GM19238 (cell line): Measurements from ENCODE around the gene MEMO1.
"Not testable (repeated sequence)": the region's sequence is repeated elsewhere in the genome, so short reads cannot be mapped to it uniquely, and the experiment has no call there.

Experiments used
- DNase-seq: peaks from one replicate; pipeline ENCODE4 v3.0.0; 2011; ENCODE audit warnings: low spot score; ENCODE audit not compliant: insufficient read length

The MEMO1 gene

DNA sequence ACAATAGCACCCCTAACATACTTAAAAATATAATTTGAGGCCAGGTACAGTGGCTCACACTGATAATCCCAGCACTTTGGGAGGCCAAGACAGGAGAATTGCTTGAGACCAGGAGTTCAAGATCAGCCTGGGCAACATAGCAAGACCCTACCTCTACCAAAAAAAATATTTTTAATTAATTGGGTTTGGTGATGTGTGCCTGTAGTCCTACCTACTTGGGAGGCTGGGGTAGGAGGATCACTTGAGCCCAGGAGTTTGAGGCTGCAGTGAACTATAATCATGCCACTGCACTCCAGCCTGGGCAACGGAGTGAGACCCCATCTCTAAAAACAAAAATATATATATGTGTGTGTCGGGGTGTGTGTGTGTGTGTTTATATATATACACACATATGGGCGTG is 91.3 kb downstream of the MEMO1 start:
- DNase-seq: no peak

DNA sequence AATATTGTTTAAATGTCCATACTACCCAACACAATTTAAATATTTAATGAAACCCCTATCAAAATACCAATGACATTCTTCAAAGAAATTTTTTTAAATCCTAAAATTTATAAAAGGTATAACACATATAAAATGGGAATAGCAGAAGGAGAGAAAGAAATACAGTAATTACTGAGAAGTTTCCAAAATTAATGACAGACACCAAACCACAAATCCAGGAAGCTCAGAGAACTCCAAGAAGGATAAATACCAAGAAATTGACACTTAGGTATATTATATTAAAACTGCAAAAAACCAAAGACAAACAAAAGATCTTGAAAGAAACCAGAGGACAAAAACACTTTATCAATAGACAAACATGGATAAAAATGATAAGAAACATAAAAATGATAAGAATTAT is 101.1 kb downstream of the MEMO1 start:
- DNase-seq: no peak

DNA sequence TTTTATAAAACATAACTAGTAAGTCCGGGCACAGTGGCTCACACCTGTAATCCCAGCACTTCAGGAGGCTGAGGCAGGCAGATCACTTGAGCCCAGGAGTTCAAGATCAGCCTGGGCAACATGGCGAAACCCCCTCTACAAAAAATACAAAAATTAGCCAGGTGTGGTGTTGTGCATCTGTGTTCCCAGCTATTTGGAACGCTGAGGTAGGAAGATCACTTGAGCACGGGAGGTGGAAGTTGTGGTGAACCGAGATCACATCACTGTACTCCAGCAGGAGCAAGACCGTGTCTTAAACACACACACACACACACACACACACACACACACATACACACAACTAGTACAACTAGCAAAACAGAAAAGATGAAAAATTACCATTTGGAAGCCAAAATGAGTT is 103.3 kb downstream of the MEMO1 start:
- not testable (repeated sequence) for DNase-seq

DNA sequence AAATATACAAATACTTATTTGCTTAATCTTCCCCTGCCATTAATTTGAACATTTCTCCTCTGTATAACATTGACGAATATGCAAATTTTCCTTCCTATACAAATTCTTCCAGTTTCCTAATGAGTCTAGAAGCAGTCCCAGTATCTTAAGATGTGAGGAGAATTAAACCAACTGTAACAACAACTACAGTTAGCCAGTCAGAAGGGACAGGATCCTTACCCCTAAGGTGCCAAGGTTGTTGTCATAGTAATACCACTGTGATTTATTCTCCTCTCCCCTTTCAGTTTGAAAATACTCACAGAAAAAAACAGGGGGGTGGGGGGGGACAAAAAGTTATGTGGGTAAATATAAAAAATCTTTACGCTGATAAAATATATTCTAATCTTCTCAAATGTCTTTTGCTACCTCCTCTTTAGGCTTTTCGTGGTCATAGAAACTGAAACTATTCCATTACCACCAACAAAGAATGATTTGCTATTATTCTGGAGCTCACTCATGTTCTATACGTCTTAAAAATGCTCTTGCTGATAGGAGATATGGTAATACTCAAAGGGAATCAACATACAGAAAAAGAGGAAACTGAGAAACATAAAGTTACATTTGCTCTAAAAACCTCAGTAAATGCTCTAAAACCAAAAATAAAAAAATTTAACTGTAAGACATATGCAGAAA is 107.6 kb downstream of the MEMO1 start:
- DNase-seq: no peak

DNA sequence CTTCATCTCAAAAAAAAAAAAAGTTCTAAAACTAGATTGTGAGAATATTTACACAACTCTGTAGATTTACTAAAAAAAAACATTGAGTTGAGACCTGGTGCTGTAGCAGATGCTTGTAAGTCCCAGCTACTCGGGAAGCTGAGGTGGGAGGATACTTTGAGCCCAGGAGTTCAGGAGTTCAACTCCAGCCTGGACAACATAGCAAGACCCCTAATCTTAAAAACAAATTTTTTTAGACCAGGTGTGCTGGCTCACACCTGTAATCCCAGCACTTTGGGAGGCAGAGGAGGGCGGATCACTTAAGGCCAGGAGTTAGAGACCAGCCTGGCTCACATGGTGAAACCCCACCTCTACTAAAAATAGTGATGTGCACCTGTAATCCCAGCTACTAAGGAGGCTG is 108.9 kb downstream of the MEMO1 start:
- no peak for DNase-seq

DNA sequence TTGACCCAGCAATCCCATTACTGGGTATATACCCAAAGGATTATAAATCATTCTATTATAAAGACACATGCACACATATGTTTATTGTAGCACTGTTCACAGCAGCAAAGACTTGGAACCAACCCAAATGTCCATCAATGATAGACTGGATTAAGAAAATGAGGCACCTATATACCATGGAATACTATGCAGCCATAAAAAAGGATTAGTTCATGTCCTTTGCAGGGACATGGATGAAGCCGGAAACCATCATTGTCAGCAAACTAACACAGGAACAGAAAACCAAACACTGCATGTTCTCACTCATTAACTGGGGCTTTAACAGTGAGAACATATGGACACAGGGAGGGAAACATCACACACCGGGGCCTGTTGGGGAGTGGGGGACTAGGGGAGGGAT is 110.7 kb downstream of the MEMO1 start:
- DNase-seq: not testable (repeated sequence)

DNA sequence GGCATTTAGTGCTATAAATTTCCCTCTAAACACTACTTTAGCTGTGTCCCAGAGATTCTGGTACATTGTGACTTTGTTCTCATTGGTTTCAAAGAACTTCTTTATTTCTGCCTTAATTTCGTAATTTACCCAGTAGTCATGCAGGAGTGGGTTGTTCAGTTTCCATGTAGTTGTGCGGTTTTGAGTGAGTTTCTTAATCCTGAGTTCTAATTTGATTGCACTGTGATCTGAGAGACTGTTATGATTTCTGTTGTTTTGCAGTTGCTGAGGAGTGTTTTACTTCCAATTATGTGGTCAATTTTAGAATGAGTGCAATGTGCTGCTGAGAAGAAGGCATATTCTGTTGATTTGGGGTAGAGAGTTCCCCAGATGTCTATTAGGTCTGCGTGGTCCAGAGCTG is 112.5 kb downstream of the MEMO1 start:
- DNase-seq: not testable (repeated sequence)

DNA sequence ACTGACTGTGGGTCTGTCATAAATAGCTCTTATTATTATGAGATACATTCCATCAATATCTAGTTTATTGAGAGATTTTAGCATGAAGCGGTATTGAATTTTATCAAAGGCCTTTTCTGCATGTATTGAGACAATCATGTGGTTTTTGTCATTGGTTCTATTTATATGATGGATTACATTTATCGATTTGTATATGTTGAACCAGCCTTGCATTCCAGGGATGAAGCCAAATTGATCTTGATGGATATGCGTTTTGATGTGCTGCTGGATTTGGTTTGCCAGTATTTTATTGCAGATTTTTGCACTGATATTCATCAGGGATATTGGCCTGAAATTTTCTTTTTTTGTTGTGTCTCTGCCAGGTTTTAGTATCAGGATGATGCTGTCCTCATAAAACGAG is 113.5 kb downstream of the MEMO1 start:
- not testable (repeated sequence) for DNase-seq

DNA sequence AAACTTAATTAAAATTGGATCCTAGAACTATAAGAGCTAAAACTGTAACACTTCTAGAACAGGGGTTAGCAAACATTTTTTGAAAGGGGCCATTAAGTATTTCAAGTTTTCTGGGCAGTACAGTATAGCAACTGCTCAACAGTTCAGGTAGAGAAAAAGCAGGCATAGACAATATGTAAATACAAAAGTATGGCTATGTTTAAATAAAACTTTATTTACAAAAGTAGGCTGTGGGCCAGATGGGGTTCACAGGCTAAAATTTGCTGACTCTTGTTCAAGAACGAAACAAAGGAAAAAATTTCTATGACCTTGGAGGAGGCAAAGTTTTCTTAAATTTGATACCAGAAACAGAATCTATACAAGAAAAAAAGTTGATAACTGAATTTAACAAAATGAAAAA is 114.5 kb downstream of the MEMO1 start:
- no peak for DNase-seq

DNA sequence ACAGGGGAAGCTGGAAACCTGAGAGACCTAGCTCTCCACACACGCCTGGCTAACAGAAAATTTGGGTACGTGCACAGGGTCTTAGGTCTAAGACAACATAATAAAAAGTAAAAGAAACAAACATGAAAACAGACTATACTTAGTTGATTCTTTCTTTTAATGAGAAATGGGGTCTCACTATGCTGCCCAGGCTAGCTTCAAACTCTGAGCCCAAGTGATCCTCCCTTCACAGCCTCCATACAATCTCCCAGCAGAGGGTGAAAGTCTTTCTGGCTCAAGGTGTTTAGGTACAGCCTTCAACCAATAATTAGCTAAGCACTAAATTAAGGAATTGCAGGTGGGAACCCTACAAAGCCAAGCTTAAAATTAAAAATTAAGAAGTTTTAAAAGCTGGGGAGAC is 116.2 kb downstream of the MEMO1 start:
- no peak for DNase-seq

DNA sequence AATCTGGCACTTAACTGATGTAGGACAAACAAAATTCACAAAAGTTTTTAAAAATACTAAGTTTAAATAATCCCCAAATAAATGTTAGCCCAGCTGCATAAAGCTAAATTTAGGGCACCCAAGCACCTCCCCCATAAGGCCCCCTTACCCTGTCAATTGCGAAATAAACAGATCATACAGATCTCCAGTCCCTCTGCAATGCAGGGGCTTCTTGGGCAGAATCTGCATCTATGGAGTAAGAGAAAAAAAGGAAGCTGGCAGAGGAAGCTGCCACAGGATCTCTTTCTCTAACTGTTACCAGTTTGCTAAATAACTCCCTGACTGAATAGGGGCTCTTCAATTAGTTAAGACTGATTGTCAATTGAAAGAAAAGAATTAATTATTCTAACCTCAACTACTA is 117.7 kb downstream of the MEMO1 start:
- no peak for DNase-seq

DNA sequence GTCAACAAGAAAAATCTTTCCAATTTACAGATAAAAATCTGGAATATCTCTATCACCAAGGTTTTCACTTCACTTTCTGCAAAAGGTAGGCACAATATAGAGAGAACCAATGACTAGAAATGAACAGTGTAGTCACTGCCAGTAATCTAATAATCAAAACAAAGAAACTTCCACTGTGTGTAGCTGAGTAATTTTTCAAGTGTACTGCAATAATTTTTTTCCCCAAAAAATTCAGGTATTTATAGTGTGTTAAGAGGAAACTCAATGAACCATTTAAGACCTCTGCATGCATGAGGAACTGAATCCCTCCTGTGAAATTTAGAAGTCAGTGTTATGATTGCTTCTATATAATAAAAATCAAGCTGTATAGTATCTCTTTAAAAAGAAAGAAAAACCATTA is 121.8 kb downstream of the MEMO1 start:
- no peak for DNase-seq

DNA sequence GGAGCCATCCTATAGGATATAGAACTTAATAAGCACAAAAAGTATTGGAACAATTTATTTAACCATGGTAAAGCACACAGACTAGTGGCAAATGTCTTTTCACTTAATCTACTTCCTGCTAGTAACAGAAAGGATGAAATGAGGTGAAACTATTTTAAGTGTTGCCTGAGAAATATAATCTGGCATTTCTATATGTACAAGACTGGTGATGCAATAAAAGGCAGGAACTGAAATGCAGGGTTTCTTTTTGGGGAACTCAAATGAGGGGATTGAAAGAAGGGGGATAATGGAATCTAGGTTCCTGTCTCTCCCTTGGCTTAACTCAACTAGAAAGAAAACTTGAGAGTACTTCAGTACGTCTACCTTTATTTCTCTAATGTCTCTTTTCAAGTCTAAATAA is 122.3 kb downstream of the MEMO1 start:
- no peak for DNase-seq

DNA sequence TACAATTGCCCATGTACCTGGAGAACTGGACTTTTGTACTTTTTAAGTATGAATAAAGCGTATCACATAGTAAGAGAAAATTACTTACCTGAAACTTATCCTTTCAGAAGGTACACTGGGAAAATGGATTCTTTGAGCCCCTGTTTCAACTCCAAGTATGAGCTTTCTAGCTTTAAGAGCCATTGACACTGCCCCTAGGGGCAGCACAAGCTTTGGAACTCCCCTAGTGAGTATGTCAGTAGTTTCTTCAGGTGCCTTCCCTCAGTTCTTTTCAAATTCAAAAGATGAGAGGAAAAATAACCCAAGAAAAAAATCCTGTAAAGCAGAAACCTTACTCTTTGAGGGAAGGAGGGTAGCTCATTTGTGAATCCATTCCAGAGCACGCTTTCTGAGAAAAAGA is 124.1 kb downstream of the MEMO1 start:
- DNase-seq: no peak

DNA sequence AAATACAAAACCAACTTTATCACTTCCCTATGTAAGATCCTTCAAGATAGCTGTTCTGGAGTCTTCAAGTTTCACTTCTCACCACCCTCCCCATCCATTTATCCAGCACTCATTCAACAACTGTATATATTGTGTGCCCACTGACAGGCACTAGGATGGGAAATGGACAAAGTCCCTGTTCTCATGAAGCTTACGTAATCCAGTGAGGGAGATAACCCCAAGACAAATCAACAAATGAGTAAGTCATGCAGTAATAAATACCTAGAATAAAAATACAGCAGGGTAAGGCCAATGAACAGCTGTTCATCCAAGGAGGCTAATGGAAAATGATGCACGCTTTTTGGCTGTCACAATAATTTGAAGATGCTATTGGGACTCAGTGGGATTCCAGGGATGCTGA is 133.8 kb downstream of the MEMO1 start:
- DNase-seq: no peak

DNA sequence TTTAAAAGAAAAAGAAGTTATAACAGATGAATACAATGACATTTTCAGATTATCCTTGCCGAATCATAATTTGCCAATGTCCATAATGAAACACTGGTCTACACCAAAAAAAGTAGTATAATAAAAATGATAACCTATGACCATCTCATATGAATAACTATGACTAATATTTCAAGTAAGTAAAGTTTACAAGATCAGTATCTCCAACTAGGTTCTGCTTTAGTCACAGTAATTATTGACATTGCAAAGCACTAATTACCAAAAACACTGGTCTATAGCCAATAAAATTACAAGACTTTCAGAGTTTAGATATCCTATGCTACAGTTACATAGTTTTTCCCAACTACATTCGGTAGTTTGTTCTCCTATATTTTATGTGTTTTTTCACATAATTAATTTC is 136.7 kb downstream of the MEMO1 start:
- DNase-seq: no peak

DNA sequence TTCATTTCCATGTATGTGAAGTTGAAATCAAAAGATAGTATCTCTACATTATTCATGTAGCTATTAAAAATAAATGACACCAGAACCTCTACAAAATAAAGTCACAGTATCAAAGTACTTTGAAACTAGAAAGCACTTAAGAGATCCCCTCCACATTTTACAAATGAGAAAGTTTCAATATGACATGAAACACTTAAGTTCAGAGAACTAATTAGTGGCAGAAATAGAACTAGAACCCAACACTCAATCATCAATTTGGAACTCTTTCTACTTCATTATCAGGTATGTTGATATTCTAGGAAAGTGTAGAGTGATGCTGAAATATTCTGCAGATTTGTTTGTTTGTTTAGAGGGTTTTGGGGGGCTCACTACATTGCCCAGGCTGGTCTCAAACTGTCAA is 145.6 kb downstream of the MEMO1 start:
- DNase-seq: no peak

DNA sequence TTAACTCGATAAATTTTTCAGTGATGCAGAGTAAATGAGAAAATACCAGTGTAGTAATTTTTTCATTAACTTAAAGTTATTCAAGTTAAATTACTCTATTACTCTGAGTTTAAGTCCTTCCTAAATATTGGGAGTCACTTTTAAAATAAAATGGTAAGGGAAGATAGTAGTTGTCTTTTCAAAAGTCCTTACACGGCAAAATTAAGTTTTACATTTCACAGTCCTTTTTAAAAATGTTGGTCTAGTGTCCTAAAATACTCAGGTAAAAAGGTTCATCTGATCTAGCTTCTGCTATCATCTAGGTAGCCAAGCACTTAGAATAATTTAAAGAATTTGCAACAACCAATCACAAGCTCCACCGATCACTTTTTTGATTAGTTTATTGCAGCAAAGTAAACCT is 146.9 kb downstream of the MEMO1 start:
- no peak for DNase-seq

DNA sequence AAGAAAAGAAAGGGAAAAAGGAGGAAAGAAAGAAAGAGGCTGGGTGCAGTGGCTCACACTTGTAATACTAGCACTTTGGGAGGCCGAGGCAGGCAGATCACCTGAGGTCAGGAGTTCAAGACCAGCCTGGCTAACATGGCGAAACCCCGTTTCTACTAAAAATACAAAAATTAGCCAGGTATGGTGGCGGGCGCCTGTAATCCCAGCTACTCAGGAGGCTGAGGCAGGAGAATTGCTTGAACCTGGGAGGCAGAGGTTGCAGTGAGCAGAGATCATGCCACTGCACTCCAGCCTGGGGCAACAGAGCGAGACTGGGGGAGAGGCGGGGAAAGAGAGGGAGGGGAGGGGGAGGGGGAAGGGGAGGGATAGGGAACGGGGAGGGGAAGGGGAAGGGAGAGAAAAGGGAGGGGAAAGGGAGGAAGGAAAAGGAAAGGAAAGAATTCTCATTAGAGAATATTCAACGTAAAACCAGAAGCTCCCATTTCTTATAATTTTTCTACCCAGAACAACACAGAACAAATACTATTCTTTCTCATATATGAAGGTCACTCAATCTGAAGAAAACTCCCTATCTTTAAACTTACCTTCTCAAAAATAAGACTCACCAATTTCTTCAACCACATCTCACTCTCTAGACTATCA is 147.7 kb downstream of the MEMO1 start:
- not testable (repeated sequence) for DNase-seq

DNA sequence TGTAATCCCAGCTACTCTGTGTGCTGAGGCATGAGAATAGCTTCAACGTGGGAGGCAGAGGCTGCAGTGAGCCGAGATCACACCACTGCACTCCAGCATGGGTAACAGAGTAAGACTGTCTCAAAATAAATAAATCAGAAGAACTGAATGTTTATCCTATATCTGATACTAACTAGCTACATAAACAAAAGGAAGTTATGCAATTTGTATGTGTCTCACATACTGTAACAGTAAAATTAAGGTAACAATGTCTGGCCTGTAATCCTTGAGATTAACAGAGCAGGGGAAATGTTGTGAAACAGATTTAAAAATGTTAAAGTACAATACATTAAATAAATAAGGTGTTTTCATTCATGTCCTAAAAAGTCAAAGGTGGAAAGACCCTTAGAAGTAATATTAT is 150.8 kb downstream of the MEMO1 start:
- DNase-seq: no peak

DNA sequence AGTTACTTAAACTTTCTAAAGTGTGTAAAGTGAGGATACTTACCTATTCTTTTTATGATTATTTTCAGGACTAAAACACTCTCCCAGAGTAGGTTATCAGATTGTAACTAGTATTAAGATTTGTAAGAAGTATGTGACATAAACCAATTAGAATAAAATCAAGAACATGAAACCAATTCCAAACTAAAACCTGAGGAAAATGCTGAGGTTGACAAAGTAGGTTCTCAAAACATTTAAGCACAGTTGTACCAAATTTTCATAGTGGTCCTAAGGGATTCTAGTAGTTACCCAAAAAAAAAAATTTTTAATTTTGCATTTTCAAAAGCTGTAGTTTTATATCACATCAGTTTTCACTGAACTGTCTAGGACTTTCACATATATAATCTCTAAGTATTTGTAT is 157.3 kb downstream of the MEMO1 start:
- DNase-seq: no peak

DNA sequence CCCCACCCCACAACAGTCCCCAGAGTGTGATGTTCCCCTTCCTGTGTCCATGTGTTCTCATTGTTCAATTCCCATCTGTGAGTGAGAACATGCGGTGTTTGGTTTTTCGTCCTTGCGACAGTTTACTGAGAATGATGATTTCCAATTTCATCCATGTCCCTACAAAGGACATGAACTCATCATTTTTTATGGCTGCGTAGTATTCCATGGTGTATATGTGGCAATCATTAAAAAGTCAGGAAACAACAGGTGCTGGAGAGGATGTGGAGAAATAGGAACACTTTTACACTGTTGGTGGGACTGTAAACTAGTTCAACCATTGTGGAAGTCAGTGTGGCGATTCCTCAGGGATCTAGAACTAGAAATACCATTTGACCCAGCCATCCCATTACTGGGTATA is 168.7 kb downstream of the MEMO1 start:
- DNase-seq: not testable (repeated sequence)

DNA sequence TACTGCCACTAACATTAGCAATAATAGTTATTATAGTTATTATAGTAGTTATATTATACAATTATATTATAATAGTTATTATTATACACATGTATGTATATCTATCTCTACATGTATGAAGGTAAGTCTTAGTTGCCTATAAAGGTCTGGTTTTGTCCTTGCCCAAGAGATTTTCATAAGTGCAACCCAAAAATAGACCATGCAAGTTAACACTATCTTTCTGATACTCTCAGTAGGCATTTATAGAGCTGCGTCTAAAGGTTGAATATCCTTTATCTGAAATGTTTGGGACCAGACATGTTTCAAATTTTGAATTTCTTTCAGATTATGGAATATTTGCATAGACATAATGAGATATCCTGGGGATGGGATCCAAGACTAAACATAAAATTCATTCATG is 175.4 kb downstream of the MEMO1 start:
- no peak for DNase-seq

DNA sequence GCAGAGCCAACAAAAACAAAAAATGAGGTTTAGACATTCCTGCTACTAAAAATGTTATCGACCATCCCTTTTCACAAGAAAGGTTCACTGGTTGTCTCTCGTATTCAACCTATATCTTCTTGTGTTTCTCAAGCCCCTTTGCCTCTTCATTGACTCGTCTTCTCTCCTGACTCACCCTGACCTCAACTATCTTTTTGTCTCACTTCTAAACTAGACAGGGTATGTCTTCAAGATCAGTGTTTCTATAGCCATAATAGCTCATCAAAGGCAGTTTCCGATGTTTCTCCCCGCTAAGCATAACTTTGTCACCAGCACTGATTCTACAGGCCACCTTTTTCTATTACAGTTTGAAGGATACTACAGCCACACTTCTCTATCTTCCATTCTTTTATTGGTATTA is 178.4 kb downstream of the MEMO1 start:
- no peak for DNase-seq
